Measurements from ENCODE around the gene PARVB. TPM values are rescaled to one million over a fixed set of nuclear protein-coding genes. Genes with fewer than 3 reads are reported as not detected.

The PARVB gene
- total and polyA plus RNA-seq, 9 of the 15 experiments (the other 6 are each of a cell fraction or from before 2014, with no cell fraction given) = 1.1 to 59.2 (median 29.2) TPM

GRCh38 chr22:44151676-44152075 lies 127.6 kb downstream of the PARVB start (continued):
- TF ChIP-seq KLF13 (tag; IDR thresholded peaks at IDR 0.05; ENCODE audit: borderline replicate concordance, low read depth) = no peak
- TF ChIP-seq TOE1 (IDR thresholded peaks at IDR 0.05; ENCODE audit: borderline replicate concordance) = no peak
- TF ChIP-seq TOE1 (CRISPR knock-in tag; IDR thresholded peaks at IDR 0.05; ENCODE audit: borderline replicate concordance, low read depth) = no peak
- TF ChIP-seq TRIM28 (IDR thresholded peaks at IDR 0.05) = no peak
- no peak for TF ChIP-seq IFI16 (CRISPR knock-in tag; IDR thresholded peaks at IDR 0.05)
- TF ChIP-seq MCM2 (IDR thresholded peaks at IDR 0.05; ENCODE audit: low read depth) = no peak
- no peak for TF ChIP-seq USF2 (CRISPR knock-in tag; IDR thresholded peaks at IDR 0.05)
- no peak for TF ChIP-seq ZNF239 (CRISPR knock-in tag; IDR thresholded peaks at IDR 0.05)
- TF ChIP-seq KDM5B (IDR thresholded peaks at IDR 0.05; ENCODE audit: insufficient replicate concordance, low read depth, low read length) = no peak
- no peak for TF ChIP-seq ETS1 (conservative IDR thresholded peaks at IDR 0.05; ENCODE audit: control insufficient read depth, low read depth, low read length)

GRCh38 chr22:44153710-44154109 lies 129.6 kb downstream of the PARVB start:
- no TSS peak for BruUV-seq (replicated peaks)
- Histone ChIP-seq H3K27ac (ENCODE audit: extremely low read depth, low read depth, low read length) (no peak overlapping the region), H3K9ac (ENCODE audit: insufficient read depth in 1 of 2, low read depth in 2 of 2, low read length in 2 of 2) (no peak overlapping the region), H3K27me3 (ENCODE audit: control insufficient read depth in 2 of 2, insufficient read depth in 2 of 2, low read length in 2 of 2) (no peaks in the 10 kb centered on the region), H3K36me3 (ENCODE audit: control insufficient read depth, insufficient read depth, low read length) (0 out of 3 replicates have a peak, but pooled peaks cover 5% of the 10 kb centered on the region), H3K4me2 (ENCODE audit: insufficient read depth, low read length) (no peak overlapping the region), H3K79me2 (ENCODE audit: control insufficient read depth, insufficient read depth, low read length) (no peaks in the 10 kb centered on the region), H3K9me1 (ENCODE audit: control insufficient read depth, insufficient read depth, low read length) (no peaks in the 10 kb centered on the region), H4K20me1 (replicated peaks; ENCODE audit: control insufficient read depth, insufficient read depth, low read length) (no peaks in the 10 kb centered on the region), H2AFZ (ENCODE audit: low read depth, low read length) (no peak overlapping the region), H3K9me3 (replicated peaks; ENCODE audit: control insufficient read depth, insufficient read depth, low read depth, low read length) (no peaks in the 10 kb centered on the region), H3K4me1 (replicated peaks in 1 of 2; ENCODE audit: control insufficient read depth in 2 of 2, insufficient read depth in 2 of 2, low read length in 2 of 2) (no peaks in the 10 kb centered on the region), H3K4me3 (no peak overlapping the region)
- WGBS (ENCODE audit: insufficient coverage, low coverage, missing lambda C conversion rate) = 79% methylated on average over 5 of the region's 10 CpGs
- in situ Hi-C loops (cut with MboI) = no loop called here
- DNase-seq (ENCODE audit: extremely low read depth in 1 of 4, low spot score in 3 of 4) = no peak
- intact Hi-C loops (cut with micrococcal nuclease) = no loop called here
- no peak for ATAC-seq
- ChIA-PET POLR2A (interaction anchor here (0.6 kb wide), 1 partner anchor 151 kb away, joined by 3 read pairs; no protein-coding TSS in a partner anchor), CTCF (ENCODE audit: low intra/inter-chr PET ratio) (no interaction called here)
- FAIRE-seq = no peak
- no peak for TF ChIP-seq BMI1 (IDR thresholded peaks at IDR 0.05; ENCODE audit: low read length)
- TF ChIP-seq THRB (CRISPR knock-in tag; conservative IDR thresholded peaks at IDR 0.05) = no peak
- no peak for TF ChIP-seq FOXJ3 (CRISPR knock-in tag; IDR thresholded peaks at IDR 0.05)
- no peak for TF ChIP-seq SREBF2 (CRISPR knock-in tag; IDR thresholded peaks at IDR 0.05)
- TF ChIP-seq CEBPZ (IDR thresholded peaks at IDR 0.05; ENCODE audit: borderline replicate concordance, low read depth, low read length) = no peak
- TF ChIP-seq ZNF134 (CRISPR knock-in tag; conservative IDR thresholded peaks at IDR 0.05) = no peak
